ENCODE results near the gene ZFP36L1. TPM values are rescaled to one million over a fixed set of nuclear protein-coding genes. Genes with fewer than 3 reads are reported as not detected.

The ZFP36L1 gene
- total RNA-seq, 1 experiment from 2014 or later, result 69.5 TPM

DNA sequence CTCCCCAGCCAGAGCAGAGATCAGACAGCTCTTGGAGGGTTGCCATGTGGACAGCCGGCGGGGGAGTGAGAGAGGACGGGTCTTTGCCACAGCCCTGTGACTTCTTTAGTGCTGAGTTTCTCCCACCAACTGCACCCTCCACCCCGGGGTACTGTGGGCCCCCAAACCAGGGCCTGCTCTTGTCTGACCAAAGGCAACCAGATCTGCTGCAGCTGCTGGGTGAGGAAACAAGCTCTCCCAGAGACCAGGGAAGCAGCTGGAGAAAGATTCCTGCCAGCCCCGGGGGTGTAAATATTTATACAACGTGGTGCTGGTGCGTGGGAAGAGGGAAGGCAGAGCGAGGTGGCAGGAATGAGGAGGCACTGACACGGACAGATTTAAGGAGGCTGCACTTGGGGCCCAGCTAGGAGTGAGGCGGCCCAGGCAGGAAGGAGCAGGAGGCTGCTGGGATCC is 14.3 kb upstream of the ZFP36L1 start:
- ChIA-PET CTCF (no interaction called here), POLR2A (ENCODE audit: low non-redundant PET) (no interaction called here)
- TF ChIP-seq CTCF (conservative IDR thresholded peaks at IDR 0.05; ENCODE audit: low read depth, low read length) (no peak), EZH2 (IDR thresholded peaks at IDR 0.05; ENCODE audit: borderline replicate concordance, low read depth, low read length, poor library complexity, severe bottlenecking) (no peak)
- DNase-seq (ENCODE audit: low spot score), result no peak
- Histone ChIP-seq H3K27ac (ENCODE audit: low read depth, low read length, poor library complexity, severe bottlenecking) (no peak overlapping the region), H3K4me3 (ENCODE audit: low read depth, low read length, poor library complexity, severe bottlenecking) (no peak overlapping the region), H3K4me1 (ENCODE audit: insufficient read depth, low read length, poor library complexity, severe bottlenecking) (peaks cover 7% of the 10 kb centered on the region), H3K9me3 (ENCODE audit: low read depth, low read length, poor library complexity, severe bottlenecking) (peaks cover 2% of the 10 kb centered on the region), H3K36me3 (ENCODE audit: insufficient read depth, low read length, poor library complexity, severe bottlenecking) (no peaks in the 10 kb centered on the region), H3K27me3 (replicated peaks; ENCODE audit: insufficient read depth, low read depth, low read length, poor library complexity) (no peaks in the 10 kb centered on the region)
- no TSS peak for BruUV-seq (replicated peaks)
- intact Hi-C loops (cut with micrococcal nuclease; ENCODE audit: unreplicated experiment), result no loop called here

- Histone ChIP-seq H3K4me3 (ENCODE audit: low read depth, low read length, poor library complexity, severe bottlenecking) (no peak overlapping the region), H3K27ac (ENCODE audit: low read depth, low read length, poor library complexity, severe bottlenecking) (no peak overlapping the region), H3K36me3 (ENCODE audit: insufficient read depth, low read length, poor library complexity, severe bottlenecking) (no peaks in the 10 kb centered on the region), H3K9me3 (ENCODE audit: low read depth, low read length, poor library complexity, severe bottlenecking) (peaks cover 8% of the 10 kb centered on the region), H3K4me1 (ENCODE audit: insufficient read depth, low read length, poor library complexity, severe bottlenecking) (peaks cover 7% of the 10 kb centered on the region), H3K27me3 (replicated peaks; ENCODE audit: insufficient read depth, low read depth, low read length, poor library complexity) (no peaks in the 10 kb centered on the region)
- ChIA-PET CTCF (no interaction called here), POLR2A (ENCODE audit: low non-redundant PET) (no interaction called here)
- no TSS peak for BruUV-seq (replicated peaks)
- intact Hi-C loops (cut with micrococcal nuclease; ENCODE audit: unreplicated experiment), result no loop called here
- no peak for DNase-seq (ENCODE audit: low spot score)
- no peak for TF ChIP-seq CTCF (conservative IDR thresholded peaks at IDR 0.05; ENCODE audit: low read depth, low read length)
- TF ChIP-seq EZH2 (IDR thresholded peaks at IDR 0.05; ENCODE audit: borderline replicate concordance, low read depth, low read length, poor library complexity, severe bottlenecking), result no peak
Measured at GRCh38 chr14:68806526-68807147, 13.8 kb upstream of the ZFP36L1 start.

- no peak overlapping the region for H3K27ac ChIP-seq (ENCODE audit: low read depth, low read length, poor library complexity, severe bottlenecking)
- H3K4me3 ChIP-seq (ENCODE audit: low read depth, low read length, poor library complexity, severe bottlenecking), result no peak overlapping the region
- TF ChIP-seq EZH2 (IDR thresholded peaks at IDR 0.05; ENCODE audit: borderline replicate concordance, low read depth, low read length, poor library complexity, severe bottlenecking) (no peak), CTCF (conservative IDR thresholded peaks at IDR 0.05; ENCODE audit: low read depth, low read length) (no peak)
- peaks cover 7% of the 10 kb centered on the region for H3K4me1 ChIP-seq (ENCODE audit: insufficient read depth, low read length, poor library complexity, severe bottlenecking)
- no TSS peak for BruUV-seq (replicated peaks)
- DNase-seq (ENCODE audit: low spot score), result no peak
- H3K9me3 ChIP-seq (ENCODE audit: low read depth, low read length, poor library complexity, severe bottlenecking), result peaks cover 14% of the 10 kb centered on the region
- intact Hi-C loops (cut with micrococcal nuclease; ENCODE audit: unreplicated experiment), result no loop called here
- POLR2A ChIA-PET (ENCODE audit: low non-redundant PET), result no interaction called here
- H3K27me3 ChIP-seq (replicated peaks; ENCODE audit: insufficient read depth, low read depth, low read length, poor library complexity), result no peaks in the 10 kb centered on the region
- no peaks in the 10 kb centered on the region for H3K36me3 ChIP-seq (ENCODE audit: insufficient read depth, low read length, poor library complexity, severe bottlenecking)
- CTCF ChIA-PET, result no interaction called here
Measured at GRCh38 chr14:68805414-68805813, 12.5 kb upstream of the ZFP36L1 start.
